G401 (cell line): ENCODE results near the gene HS6ST2. TPM values are rescaled to one million over a fixed set of nuclear protein-coding genes. Genes with fewer than 3 reads are reported as not detected.

Source experiments
- DNase-seq: peaks from one replicate; pipeline ENCODE4 v3.0.0-alpha.2; 2015; ENCODE audit warnings: low spot score
- in situ Hi-C: cut with HindIII; loops from 2 replicates; pipeline ENCODE4 v1.10.0; 2016; ENCODE audit warnings: low sequenced_read_pairs, mixed read lengths
- total RNA-seq: library from RNA; depleted of rRNA; stranded (reverse); fragments of >200 nt; shearing (Covaris generic); gene quantifications from 2 replicates; pipeline ENCODE4 v1.2.3, GENCODE V29; 2014

HS6ST2 gene
- total RNA-seq, 1 experiment from 2014 or later, result 103 TPM

DNA sequence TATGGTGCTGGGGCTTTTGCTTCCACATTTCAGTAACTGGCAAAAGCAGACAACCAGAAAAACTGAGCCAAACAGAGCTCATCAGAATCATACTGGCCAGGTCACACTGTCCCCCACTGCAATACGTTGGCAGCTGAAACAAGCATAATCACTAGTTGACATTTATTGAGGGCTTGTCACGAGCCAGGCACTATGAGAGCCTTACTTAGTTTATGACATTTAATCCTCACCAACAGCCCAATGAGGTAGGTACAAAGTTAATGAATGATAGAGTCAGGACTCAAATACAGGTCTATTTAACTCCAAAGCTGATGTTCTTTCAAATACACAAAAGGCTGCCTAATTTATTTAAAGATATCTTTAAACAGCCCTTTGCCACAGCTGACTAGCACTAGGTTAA is 295.6 kb downstream of the HS6ST2 start:
- DNase-seq, result no peak
- in situ Hi-C loops, result no loop called here

GRCh38 chrX:132657876-132658275 is 300.6 kb downstream of the HS6ST2 start:
- DNase-seq, result no peak
- in situ Hi-C loops, result no loop called here

DNA sequence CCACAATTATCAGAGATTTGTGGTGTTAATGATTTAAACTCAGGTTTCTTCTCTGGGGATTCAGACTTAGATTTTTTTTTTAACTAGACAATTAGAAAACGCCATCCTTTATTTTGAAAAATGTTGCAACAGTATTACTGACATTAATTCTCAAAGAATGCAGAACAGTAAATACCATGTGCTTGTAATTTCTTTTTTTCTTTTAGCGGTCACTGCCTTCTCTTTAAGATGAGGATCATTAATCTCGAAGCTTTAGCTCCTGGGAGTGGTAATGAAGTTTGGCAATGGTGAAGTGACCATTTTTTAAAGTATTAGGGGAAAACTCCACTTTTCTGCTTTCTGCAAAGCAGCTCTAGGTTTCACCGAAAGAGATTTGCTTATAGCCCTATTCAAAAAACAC is 305.6 kb downstream of the HS6ST2 start:
- DNase-seq, result no peak
- in situ Hi-C loops, result no loop called here

GRCh38 chrX:132651421-132652086 is 306.9 kb downstream of the HS6ST2 start:
- DNase-seq, result no peak
- in situ Hi-C loops, result no loop called here

DNA sequence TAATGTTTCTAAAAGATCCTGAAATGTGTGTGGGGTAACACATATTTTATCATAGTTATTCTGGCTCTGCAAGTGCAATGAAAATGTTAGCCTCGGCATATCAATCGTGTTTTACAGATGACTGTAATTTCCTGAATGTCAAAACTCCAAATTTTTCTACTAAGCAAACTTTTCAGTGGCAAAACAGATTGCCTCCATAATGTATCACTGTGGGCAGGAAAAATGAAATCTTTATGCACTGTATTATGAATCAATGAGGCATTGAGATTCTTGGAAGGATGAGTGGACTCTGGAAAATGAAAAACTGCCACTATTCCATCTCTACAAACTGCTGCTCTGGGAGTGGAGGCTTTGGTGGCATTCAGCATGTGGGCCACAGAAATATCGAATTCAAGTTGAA is 309.5 kb downstream of the HS6ST2 start:
- in situ Hi-C loops, result no loop called here
- no peak for DNase-seq

DNA sequence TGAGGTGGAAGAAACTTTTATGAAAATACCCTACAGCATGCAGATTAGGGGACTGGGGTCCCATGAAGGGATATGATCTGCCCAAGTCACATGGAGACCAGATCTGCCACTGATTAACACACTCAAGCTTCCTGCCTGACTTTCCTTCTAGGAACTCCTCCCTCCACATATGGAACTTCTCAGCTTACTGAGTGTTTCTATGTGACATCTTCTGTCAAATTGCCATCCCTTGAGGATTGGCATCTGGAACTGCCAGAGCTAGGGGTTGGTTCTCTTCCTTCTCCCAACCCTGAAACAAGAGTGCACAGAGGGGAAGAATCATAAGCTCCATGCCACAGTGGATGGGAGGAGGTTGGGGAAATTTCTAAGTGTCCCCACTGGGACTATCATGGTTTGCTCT is 319.0 kb downstream of the HS6ST2 start:
- in situ Hi-C loops, result no loop called here
- DNase-seq, result no peak

DNA sequence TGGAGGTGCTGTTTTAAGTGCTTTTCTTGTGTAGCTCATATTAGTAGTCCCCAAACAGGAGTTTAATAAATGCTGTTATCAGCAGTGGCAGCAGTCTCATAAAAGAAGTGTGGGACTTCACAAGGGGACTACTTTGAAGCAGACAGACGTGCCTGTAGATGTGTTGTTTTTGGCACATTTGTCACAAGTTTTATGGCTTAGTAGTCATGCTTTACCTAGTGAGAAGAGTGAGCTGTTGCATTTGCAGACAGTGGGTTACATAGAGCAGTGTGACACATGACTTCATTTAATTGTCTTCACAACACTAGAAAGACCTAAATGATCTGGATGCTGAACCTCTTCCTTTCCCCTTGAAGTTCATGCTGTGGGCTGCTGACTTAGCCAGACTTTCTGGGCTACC is 320.1 kb downstream of the HS6ST2 start:
- DNase-seq, result no peak
- in situ Hi-C loops, result no loop called here

GRCh38 chrX:132636080-132636479 is 322.3 kb downstream of the HS6ST2 start:
- in situ Hi-C loops, result no loop called here

DNA sequence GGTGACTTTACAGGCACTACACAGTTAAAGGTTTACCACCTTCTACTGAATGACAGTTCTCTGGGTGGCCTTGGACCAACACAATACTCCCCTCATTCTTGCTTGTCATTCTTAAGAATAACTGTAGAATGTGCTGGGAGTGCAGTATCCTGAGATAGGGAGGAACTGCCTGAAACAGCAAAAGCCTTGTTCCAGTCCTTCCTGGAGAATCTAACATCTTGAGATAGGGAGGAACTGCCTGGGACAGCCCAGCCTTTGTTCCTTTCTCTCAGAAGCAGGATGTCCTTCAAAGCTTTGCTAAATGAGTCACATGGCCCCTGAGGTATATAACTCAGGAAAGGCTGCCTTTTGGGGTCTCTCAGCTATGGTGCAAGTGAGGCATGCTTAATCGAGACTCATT is 323.9 kb downstream of the HS6ST2 start:
- in situ Hi-C loops, result no loop called here
- no peak for DNase-seq

More at GRCh38 chrX:132636080-132636479, 322.3 kb downstream of the HS6ST2 start:
- DNase-seq, result peak; percentile 19

DNA sequence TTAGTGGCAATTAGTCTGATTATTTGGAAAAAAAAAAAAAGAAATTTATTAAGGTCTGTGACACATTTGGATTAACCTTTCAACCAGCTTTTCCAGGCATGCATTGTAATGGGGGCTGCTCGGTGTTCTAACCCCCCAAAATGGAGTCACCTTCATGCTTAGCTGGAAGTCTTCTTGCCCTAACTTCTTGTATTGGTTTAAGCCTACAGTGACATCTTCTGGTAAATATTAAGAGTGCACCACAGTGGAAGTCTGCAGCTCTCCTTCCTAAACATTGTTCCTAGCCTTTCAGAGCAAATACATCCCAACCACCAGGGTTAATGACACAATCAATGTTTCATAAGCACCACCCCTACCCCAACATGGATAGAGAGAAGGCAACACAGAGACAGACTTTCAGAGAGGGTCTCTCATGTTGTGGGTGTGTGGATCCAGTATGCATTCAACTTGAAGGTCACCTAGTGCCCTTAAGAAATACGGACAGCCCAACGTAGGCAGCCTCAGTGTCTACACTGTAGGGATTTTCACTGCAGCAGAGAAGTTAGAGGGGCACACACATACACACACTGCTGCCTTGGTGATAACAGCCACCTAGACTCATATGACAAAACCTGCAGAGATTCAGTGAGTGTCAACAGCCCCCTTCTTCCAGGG is 326.7 kb downstream of the HS6ST2 start:
- DNase-seq, result peak; percentile 18
- in situ Hi-C loops, result no loop called here

GRCh38 chrX:132624466-132624865 is 334.0 kb downstream of the HS6ST2 start:
- DNase-seq, result no peak
- in situ Hi-C loops, result no loop called here

- no peak for DNase-seq
- in situ Hi-C loops, result no loop called here
Measured at GRCh38 chrX:132623942-132624341, 334.5 kb downstream of the HS6ST2 start.

- in situ Hi-C loops, result no loop called here
- DNase-seq, result no peak
Measured at GRCh38 chrX:132623300-132623699, 335.1 kb downstream of the HS6ST2 start.

DNA sequence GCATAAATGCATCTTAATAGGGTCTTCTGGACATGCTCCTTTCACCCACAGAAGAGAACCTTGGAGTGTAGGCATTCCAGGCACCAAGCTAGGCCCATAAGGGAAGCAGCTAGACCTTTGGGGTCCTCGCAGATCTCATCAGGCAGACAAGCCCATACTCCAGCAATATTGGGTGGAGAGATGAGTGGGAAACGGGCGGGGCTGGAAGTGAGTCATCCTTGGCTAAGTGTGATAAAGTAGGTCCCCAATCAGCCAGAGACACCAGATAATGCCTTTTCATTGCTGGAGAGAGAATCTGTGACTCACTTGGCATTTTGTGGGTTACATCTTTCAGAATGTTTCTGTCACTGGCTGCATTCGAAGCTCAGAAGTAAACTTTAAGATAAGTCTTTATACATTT is 336.3 kb downstream of the HS6ST2 start:
- no peak for DNase-seq
- in situ Hi-C loops, result no loop called here

DNA sequence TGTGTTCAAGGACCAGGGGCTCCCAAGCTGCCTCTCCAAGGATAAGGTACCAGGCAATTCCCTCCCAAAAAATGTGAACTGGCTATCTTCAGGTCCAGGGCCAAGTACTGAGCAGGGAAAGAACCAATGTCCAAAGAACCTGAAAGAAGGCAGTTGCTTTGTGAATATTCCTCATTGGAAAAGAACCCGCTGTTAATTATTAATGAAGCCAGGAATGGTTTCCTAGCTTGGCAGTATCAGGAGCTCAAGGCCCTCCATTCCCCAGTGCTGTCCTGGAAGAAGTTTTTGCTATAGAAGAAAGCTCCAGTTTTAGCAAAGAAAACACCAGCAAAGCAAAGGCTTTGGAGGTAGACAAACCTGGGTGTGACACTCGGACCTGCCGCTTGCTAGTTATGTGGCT is 339.6 kb downstream of the HS6ST2 start:
- in situ Hi-C loops, result no loop called here
- no peak for DNase-seq

DNA sequence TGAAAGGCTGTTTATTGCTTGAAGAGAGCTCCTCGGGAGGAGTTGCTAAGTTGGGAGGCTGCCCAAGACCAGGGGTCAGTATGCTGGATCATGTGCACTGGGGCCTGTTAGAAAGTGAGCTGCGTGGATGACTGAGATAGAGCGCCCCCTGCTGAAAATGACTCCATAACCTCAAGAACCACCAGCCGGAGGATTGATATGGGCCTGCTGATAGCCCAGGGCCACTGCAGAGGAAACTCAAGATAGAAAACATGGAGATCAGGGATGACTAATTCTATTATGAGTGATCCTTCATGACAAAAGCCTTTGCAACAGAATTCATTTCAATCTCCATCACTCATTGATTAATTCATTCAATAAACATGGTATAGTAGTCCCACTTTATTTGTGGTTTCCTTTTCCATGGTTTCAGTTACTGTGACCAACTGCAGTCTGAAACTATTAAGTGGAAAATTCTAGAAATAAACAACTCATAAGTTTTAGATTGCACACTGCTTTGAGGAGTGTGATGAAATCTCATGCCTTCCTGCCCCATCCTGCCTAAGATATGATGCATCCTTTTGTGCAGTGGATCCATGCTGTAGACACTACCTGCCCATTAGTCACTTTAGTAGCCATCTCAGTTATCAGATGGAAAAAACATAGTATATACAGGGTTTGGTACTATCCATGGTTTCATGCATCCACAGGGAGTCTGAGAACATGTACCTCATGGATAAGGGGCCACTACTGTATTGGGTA is 342.9 kb downstream of the HS6ST2 start:
- in situ Hi-C loops, result no loop called here
- peak; percentile 1 for DNase-seq

DNA sequence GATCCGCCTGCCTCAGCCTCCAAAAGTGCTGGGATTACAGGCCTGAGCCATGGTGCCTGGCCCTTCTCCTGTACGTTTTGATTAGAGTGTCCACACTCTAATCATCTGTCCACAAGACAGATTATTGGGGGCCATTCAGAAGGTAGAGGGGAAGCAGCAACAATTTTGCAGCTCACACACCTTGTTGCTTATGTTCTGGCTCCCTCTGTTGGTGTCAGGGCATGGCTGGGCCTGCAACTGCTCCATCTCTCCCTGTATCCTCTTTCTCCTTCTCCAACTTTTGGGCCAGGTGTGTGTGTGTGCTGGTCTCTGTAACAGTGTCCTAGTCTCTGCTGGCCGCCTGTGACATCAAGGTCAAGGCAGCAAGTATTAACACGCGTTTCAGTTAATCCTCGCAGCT is 344.1 kb downstream of the HS6ST2 start:
- in situ Hi-C loops, result no loop called here
- no peak for DNase-seq

- in situ Hi-C loops, result no loop called here
- DNase-seq, result no peak
Measured at GRCh38 chrX:132613801-132614200, 344.6 kb downstream of the HS6ST2 start.

GRCh38 chrX:132612821-132613564 is 345.4 kb downstream of the HS6ST2 start:
- DNase-seq, result peak; percentile 2
- in situ Hi-C loops, result no loop called here

- in situ Hi-C loops, result no loop called here
- DNase-seq, result no peak
Measured at GRCh38 chrX:132610536-132610935, 347.9 kb downstream of the HS6ST2 start.
